ENCODE results near the gene SFRP2. TPM values are rescaled to one million over a fixed set of nuclear protein-coding genes. Genes with fewer than 3 reads are reported as not detected.

The SFRP2 gene
- total and polyA plus RNA-seq, 2 donors (not counting 1 experiment from before 2014, with no cell fraction given) = not detected

DNA sequence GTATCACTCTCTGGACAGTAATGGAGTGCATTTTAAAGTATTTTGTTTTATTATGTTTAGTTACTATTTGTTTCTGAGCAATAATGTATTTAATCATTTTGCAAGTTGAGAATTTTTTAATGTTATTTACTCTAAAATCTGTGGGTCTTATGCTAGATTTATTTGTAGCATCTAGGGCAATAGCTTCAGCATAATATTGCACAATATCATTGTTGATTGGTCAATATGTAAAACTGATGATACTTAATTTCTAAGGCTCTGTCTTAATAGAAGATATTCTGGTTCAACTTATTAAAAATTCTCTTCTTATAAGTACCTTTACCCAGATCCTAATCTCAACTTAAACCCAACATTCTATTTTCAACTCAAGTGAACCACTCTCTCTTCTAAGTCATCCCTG lies 11.5 kb downstream of the SFRP2 start:
- H3K27ac Mint-ChIP-seq = no peak overlapping the region
- H3K4me1 Mint-ChIP-seq = peaks cover 2% of the 10 kb centered on the region
- Histone ChIP-seq H3K9ac (ENCODE audit: low read length) (no peak overlapping the region), H2AFZ (ENCODE audit: insufficient read depth, low read depth, low read length, poor library complexity, severe bottlenecking) (no peak overlapping the region), H3K36me3 (replicated peaks in 1 of 2; ENCODE audit: control extremely low read depth in 1 of 2, control insufficient read depth in 1 of 2, extremely low read depth in 1 of 2, insufficient read depth in 2 of 2, low read length in 1 of 2) (no peaks in the 10 kb centered on the region), H3K4me1 (ENCODE audit: control insufficient read depth in 2 of 2, insufficient read depth in 2 of 2, low read length in 2 of 2) (no peaks in the 10 kb centered on the region), H3K79me2 (ENCODE audit: control insufficient read depth, insufficient read depth, low read length) (no peaks in the 10 kb centered on the region), H3K9me3 (ENCODE audit: control extremely low read depth in 1 of 3, control insufficient read depth in 2 of 3, insufficient read depth in 1 of 3, low read length in 2 of 3) (peaks cover 0 to 6% (median 6%) of the 10 kb centered on the region in 3 donors), H3K4me3 (ENCODE audit: control extremely low read depth in 1 of 5, extremely low read depth in 1 of 5, insufficient read depth in 1 of 5, low read depth in 2 of 5, low read length in 4 of 5) (no peak overlapping the region), H4K20me1 (ENCODE audit: control insufficient read depth, insufficient read depth, low read length, poor library complexity, severe bottlenecking) (no peaks in the 10 kb centered on the region), H3K4me2 (replicated peaks; ENCODE audit: low read depth, low read length, poor library complexity, severe bottlenecking) (no peak overlapping the region), H3K27ac (ENCODE audit: low read length in 2 of 2) (no peak overlapping the region), H3K27me3 (replicated peaks in 1 of 4; ENCODE audit: control extremely low read depth in 1 of 4, control insufficient read depth in 3 of 4, insufficient read depth in 4 of 4, low read length in 3 of 4) (peaks cover 0 to 29% (median 23%) of the 10 kb centered on the region in 4 experiments)
- POLR2A ChIA-PET = no interaction called here
- H3K27me3 Mint-ChIP-seq = peaks cover 64% of the 10 kb centered on the region
- no peak overlapping the region for H3K4me3 Mint-ChIP-seq
- intact Hi-C loops (cut with micrococcal nuclease) = no loop called here
- ATAC-seq (ENCODE audit: low read depth) (no peak), DNase-seq (no peak)
- TF ChIP-seq, protein P1, sequence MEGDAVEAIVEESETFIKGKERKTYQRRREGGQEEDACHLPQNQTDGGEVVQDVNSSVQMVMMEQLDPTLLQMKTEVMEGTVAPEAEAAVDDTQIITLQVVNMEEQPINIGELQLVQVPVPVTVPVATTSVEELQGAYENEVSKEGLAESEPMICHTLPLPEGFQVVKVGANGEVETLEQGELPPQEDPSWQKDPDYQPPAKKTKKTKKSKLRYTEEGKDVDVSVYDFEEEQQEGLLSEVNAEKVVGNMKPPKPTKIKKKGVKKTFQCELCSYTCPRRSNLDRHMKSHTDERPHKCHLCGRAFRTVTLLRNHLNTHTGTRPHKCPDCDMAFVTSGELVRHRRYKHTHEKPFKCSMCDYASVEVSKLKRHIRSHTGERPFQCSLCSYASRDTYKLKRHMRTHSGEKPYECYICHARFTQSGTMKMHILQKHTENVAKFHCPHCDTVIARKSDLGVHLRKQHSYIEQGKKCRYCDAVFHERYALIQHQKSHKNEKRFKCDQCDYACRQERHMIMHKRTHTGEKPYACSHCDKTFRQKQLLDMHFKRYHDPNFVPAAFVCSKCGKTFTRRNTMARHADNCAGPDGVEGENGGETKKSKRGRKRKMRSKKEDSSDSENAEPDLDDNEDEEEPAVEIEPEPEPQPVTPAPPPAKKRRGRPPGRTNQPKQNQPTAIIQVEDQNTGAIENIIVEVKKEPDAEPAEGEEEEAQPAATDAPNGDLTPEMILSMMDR (IDR thresholded peaks at IDR 0.05) = no peak
- no peak for TF ChIP-seq EZH2 (IDR thresholded peaks at IDR 0.05; ENCODE audit: borderline replicate concordance, insufficient read depth, low read depth, low read length, poor library complexity, severe bottlenecking)
- CTCF ChIA-PET = no interaction called here
- no peaks in the 10 kb centered on the region for H3K9me3 Mint-ChIP-seq (ENCODE audit: insufficient read depth)

DNA sequence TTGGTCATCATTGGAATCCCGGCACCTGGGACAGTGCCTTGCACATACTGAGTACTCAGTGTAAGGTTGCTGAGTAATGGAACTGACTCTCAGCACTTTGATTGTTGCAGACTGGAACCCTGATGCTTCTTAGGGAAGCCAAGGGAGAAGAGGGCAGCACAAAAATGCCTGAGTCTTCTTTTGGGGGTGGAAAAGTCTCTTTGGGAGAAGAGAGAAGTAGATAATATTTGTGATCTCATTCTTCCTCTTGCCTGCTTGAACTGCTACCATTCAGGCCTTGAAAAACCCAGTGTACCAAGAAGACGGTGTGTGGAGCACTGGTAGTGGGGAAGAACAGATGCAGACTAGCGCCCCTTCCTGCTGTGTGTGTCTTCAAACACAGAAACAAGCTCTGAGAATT lies 12.3 kb downstream of the SFRP2 start:
- no peak overlapping the region for H3K4me2 ChIP-seq (replicated peaks; ENCODE audit: low read depth, low read length, poor library complexity, severe bottlenecking)
- peaks cover 0 to 29% (median 24%) of the 10 kb centered on the region in 4 experiments for H3K27me3 ChIP-seq (replicated peaks in 1 of 4; ENCODE audit: control extremely low read depth in 1 of 4, control insufficient read depth in 3 of 4, insufficient read depth in 4 of 4, low read length in 3 of 4)
- H3K79me2 ChIP-seq (ENCODE audit: control insufficient read depth, insufficient read depth, low read length) = no peaks in the 10 kb centered on the region
- Mint-ChIP-seq H3K9me3 (ENCODE audit: insufficient read depth) (no peaks in the 10 kb centered on the region), H3K27ac (no peak overlapping the region), H3K27me3 (peaks cover 65% of the 10 kb centered on the region), H3K4me3 (no peak overlapping the region), H3K4me1 (peaks cover 2% of the 10 kb centered on the region)
- H3K9ac ChIP-seq (ENCODE audit: low read length) = no peak overlapping the region
- H3K9me3 ChIP-seq (ENCODE audit: control extremely low read depth in 1 of 3, control insufficient read depth in 2 of 3, insufficient read depth in 1 of 3, low read length in 2 of 3) = peaks cover 0 to 6% (median 6%) of the 10 kb centered on the region in 3 donors
- intact Hi-C loops (cut with micrococcal nuclease) = no loop called here
- DNase-seq (no peak), ATAC-seq (ENCODE audit: low read depth) (no peak)
- ChIA-PET POLR2A (no interaction called here), CTCF (no interaction called here)
- 95% methylated on average over 2 of the region's 3 CpGs for WGBS (ENCODE audit: insufficient coverage)
- no peak overlapping the region for H3K4me3 ChIP-seq (ENCODE audit: control extremely low read depth in 1 of 5, extremely low read depth in 1 of 5, insufficient read depth in 1 of 5, low read depth in 2 of 5, low read length in 4 of 5)
- no peaks in the 10 kb centered on the region for H4K20me1 ChIP-seq (ENCODE audit: control insufficient read depth, insufficient read depth, low read length, poor library complexity, severe bottlenecking)
- H3K27ac ChIP-seq (ENCODE audit: low read length in 2 of 2) = no peak overlapping the region
- no peak overlapping the region for H2AFZ ChIP-seq (ENCODE audit: insufficient read depth, low read depth, low read length, poor library complexity, severe bottlenecking)
- H3K36me3 ChIP-seq (replicated peaks in 1 of 2; ENCODE audit: control extremely low read depth in 1 of 2, control insufficient read depth in 1 of 2, extremely low read depth in 1 of 2, insufficient read depth in 2 of 2, low read length in 1 of 2) = no peaks in the 10 kb centered on the region
- H3K4me1 ChIP-seq (ENCODE audit: control insufficient read depth in 2 of 2, insufficient read depth in 2 of 2, low read length in 2 of 2) = no peaks in the 10 kb centered on the region
- TF ChIP-seq, protein P1 (IDR thresholded peaks at IDR 0.05) = no peak
